Ovary (tissue), 9 donors: ENCODE data around the gene MCMBP. TPM values are rescaled to one million over a fixed set of nuclear protein-coding genes. Genes with fewer than 3 reads are reported as not detected.

Experiments
- DNase-seq, 5 donors: peaks; one replicate each; pipeline ENCODE4 v3.0.0-alpha.2; 2019 to 2020
- H3K27ac ChIP-seq, 2 donors: fragments of 200-600 bp; one replicate each; pipeline versions ENCODE4 v1.5.1 to v1.8.0; 2019 to 2022
- H3K27me3 ChIP-seq: fragments of 200-600 bp; one replicate; pipeline ENCODE4 v1.8.0; 2022
- H3K36me3 ChIP-seq: fragments of 200-600 bp; sonication (generic); one replicate; pipeline ENCODE4 v1.5.1; 2019
- H3K4me1 ChIP-seq: one replicate; pipeline ENCODE4 v1.8.1; 2013; ENCODE audit warnings: mild to moderate bottlenecking, moderate library complexity; ENCODE audit not compliant: insufficient read depth
- H3K4me3 ChIP-seq: fragments of 200-600 bp; sonication (generic); one replicate; pipeline ENCODE4 v1.5.1; 2017
- H3K9me3 ChIP-seq, 2 donors: fragments of 200-600 bp in 1 of 2; sonication (generic) in 1 of 2; one replicate each; pipeline versions ENCODE4 v1.5.1 to v1.8.1; 2013 to 2019; ENCODE audit warnings: mild to moderate bottlenecking in 1 of 2, moderate library complexity in 1 of 2
- CTCF ChIP-seq, 3 donors: fragments of 450-650 bp in 2 of 3; fragments of 200-600 bp in 1 of 3; IDR thresholded peaks; one replicate each; pipeline versions ENCODE4 v1.5.1 to v1.8.0; 2016 to 2022; ENCODE audit warnings: antibody characterized with exemption in 3 of 3, mild to moderate bottlenecking in 1 of 3
- EP300 ChIP-seq: sonication (generic); formaldehyde crosslinking; IDR thresholded peaks from one replicate; pipeline ENCODE4 v1.6.1; 2017; ENCODE audit warnings: antibody characterized with exemption
- POLR2A ChIP-seq: fragments of 450-650 bp; IDR thresholded peaks from one replicate; pipeline ENCODE4 v1.6.1; 2017; ENCODE audit warnings: antibody characterized with exemption, mild to moderate bottlenecking, moderate library complexity
- WGBS, 3 donors: extraction: QIAGEN DNeasy Blood & Tissue Kit in 1 of 3; methylation state at CpG; one replicate each; pipeline versions ENCODE4 v1.1.5 to v1.1.7; 2013 to 2017; 5-methylcytosine and 5-hydroxymethylcytosine counted together
- intact Hi-C, 4 donors: fragments of 100-400 bp; cut with DNase I; formaldehyde crosslinking; loops; one replicate each; pipeline versions ENCODE4 v1.11.0 to v1.15.1; 2022 to 2023
- polyA plus RNA-seq, 2 donors: library from polyadenylated mRNA; stranded (reverse); fragments of 200-250 nt in 1 of 2; fragments of 350-450 nt in 1 of 2; fragmentation: Illumina TruSeq in 1 of 2; extraction: RNeasy Lipid Tissue Mini Kit (QIAGEN cat#74804) in 1 of 2; gene quantifications; one replicate each; pipeline ENCODE4 v1.2.3, GENCODE V29; 2013 to 2014
- total RNA-seq, 7 donors: library from RNA; depleted of rRNA in 2 of 7; stranded (reverse); fragments of >200 nt in 2 of 7; fragmentation: NEBNext Ultra II Directional in 3 of 7; extraction: Animal tissue kit (Norgen Biotek cat#: 25700) in 3 of 7; gene quantifications; one replicate each; pipeline versions ENCODE4 v1.1.0 to v1.2.4, GENCODE V29; 2016 to 2023
- donor health status: DM: no; HTN: no; CAD: no; lungs with moderate emphysema.
- donor health status: DM: no; HTN: no; CAD: no.
- donor health status: Bipolar disorder and iron deficiency.
- donor health status: DM: yes; HTN: yes; CAD: no.
- donor health status: DM: no; HTN: no; CAD: no.
- donor health status: DM: yes; HTN: yes; CAD: no.

MCMBP gene
- total and polyA plus RNA-seq, 9 donors, result 31.7 to 61.0 (median 50.6) TPM

- no peaks in the 10 kb centered on the region for H3K4me1 ChIP-seq
- no peak overlapping the region for H3K27ac ChIP-seq
- no peaks in the 10 kb centered on the region for H3K36me3 ChIP-seq
- intact Hi-C loops, result no loop called here
- no peak overlapping the region for H3K4me3 ChIP-seq
- WGBS, 3 donors, result 96 to 98% (median 96%) methylated on average over 11 of the region's 11 CpGs
- H3K9me3 ChIP-seq, result no peaks in the 10 kb centered on the region
- TF ChIP-seq POLR2A (no peak), CTCF (IDR thresholded peaks at IDR 0.05) (no peak), EP300 (no peak)
- H3K27me3 ChIP-seq, result no peaks in the 10 kb centered on the region
- DNase-seq, result no peak
Measured at GRCh38 chr10:119806334-119807130, 66.1 kb downstream of the MCMBP start.

- H3K27me3 ChIP-seq, result no peaks in the 10 kb centered on the region
- TF ChIP-seq POLR2A, result no peak
- TF ChIP-seq EP300, result no peak
- no peak for TF ChIP-seq CTCF (IDR thresholded peaks at IDR 0.05)
- no peak overlapping the region for H3K27ac ChIP-seq
- intact Hi-C loops, result no loop called here
- H3K4me1 ChIP-seq, result no peaks in the 10 kb centered on the region
- WGBS, 3 donors, result 77 to 87% (median 86%) methylated on average over 5 of the region's 5 CpGs
- no peaks in the 10 kb centered on the region for H3K36me3 ChIP-seq
- H3K4me3 ChIP-seq, result no peak overlapping the region
- DNase-seq, result no peak
- H3K9me3 ChIP-seq, result no peaks in the 10 kb centered on the region
Measured at GRCh38 chr10:119805702-119806230, 66.9 kb downstream of the MCMBP start.

GRCh38 chr10:119803264-119803663, 69.4 kb downstream of the MCMBP start:
- TF ChIP-seq EP300 (no peak), POLR2A (no peak), CTCF (IDR thresholded peaks at IDR 0.05) (no peak)
- H3K4me3 ChIP-seq, result no peak overlapping the region
- intact Hi-C loops, result no loop called here
- 77 to 96% (median 80%) methylated on average over 1 of the region's 1 CpG for WGBS, 3 donors
- no peak overlapping the region for H3K27ac ChIP-seq
- no peaks in the 10 kb centered on the region for H3K27me3 ChIP-seq
- H3K36me3 ChIP-seq, result no peaks in the 10 kb centered on the region
- no peak for DNase-seq
- H3K4me1 ChIP-seq, result no peaks in the 10 kb centered on the region
- no peaks in the 10 kb centered on the region for H3K9me3 ChIP-seq

- H3K9me3 ChIP-seq, result no peaks in the 10 kb centered on the region
- no peak overlapping the region for H3K27ac ChIP-seq
- H3K4me1 ChIP-seq, result no peaks in the 10 kb centered on the region
- intact Hi-C loops, result no loop called here
- DNase-seq, result no peak
- WGBS, 3 donors, result 94 to 95% (median 94%) methylated on average over 6 of the region's 6 CpGs
- H3K4me3 ChIP-seq, result no peak overlapping the region
- no peak for TF ChIP-seq CTCF (IDR thresholded peaks at IDR 0.05)
- no peak for TF ChIP-seq EP300
- TF ChIP-seq POLR2A, result no peak
- no peaks in the 10 kb centered on the region for H3K27me3 ChIP-seq
- no peaks in the 10 kb centered on the region for H3K36me3 ChIP-seq
Measured at GRCh38 chr10:119801998-119802538, 70.6 kb downstream of the MCMBP start.
